Ascending aorta (tissue), 2 donors: Measurements from ENCODE around the gene ICE2. TPM values are rescaled to one million over a fixed set of nuclear protein-coding genes. Genes with fewer than 3 reads are reported as not detected.

Experiments used
- DNase-seq, 2 donors: peaks; one replicate each; pipeline ENCODE4 v3.0.0-alpha.2; 2019; ENCODE audit warnings: low spot score in 2 of 2
- H3K27ac ChIP-seq, 2 donors: fragments of 200-600 bp; sonication (generic); one replicate each; pipeline ENCODE4 v1.5.1; 2016 to 2017; ENCODE audit warnings: mild to moderate bottlenecking in 1 of 2
- H3K27me3 ChIP-seq: fragments of 200-600 bp; sonication (generic); one replicate; pipeline ENCODE4 v1.5.1; 2017
- H3K36me3 ChIP-seq, 2 donors: fragments of 200-600 bp; sonication (generic); one replicate each; pipeline ENCODE4 v1.5.1; 2016
- H3K4me1 ChIP-seq, 2 donors: fragments of 200-600 bp; sonication (generic); one replicate each; pipeline ENCODE4 v1.5.1; 2016 to 2017; ENCODE audit warnings: mild to moderate bottlenecking in 1 of 2
- H3K4me3 ChIP-seq, 2 donors: fragments of 200-600 bp; sonication (generic); one replicate each; pipeline ENCODE4 v1.5.1; 2016 to 2017; ENCODE audit warnings: mild to moderate bottlenecking in 1 of 2
- H3K9me3 ChIP-seq, 2 donors: fragments of 200-600 bp; sonication (generic); one replicate each; pipeline ENCODE4 v1.5.1; 2016
- intact Hi-C: fragments of 100-400 bp; cut with DNase I; formaldehyde crosslinking; loops from one replicate; pipeline ENCODE4 v1.15.1; 2023
- total RNA-seq: library from RNA; depleted of rRNA; stranded (reverse); fragments of >200 nt; gene quantifications from one replicate; pipeline ENCODE4 v1.1.0, GENCODE V29; 2016
- TF ChIP-seq, protein P1 (sequence below), 3 experiments: fragments of 200-600 bp in 2 of 3; fragments of 450-650 bp in 1 of 3; sonication (generic) in 2 of 3; IDR thresholded peaks; one replicate each; pipeline ENCODE4 v1.5.1; 2016 to 2019; ENCODE audit warnings: antibody characterized with exemption in 3 of 3, mild to moderate bottlenecking in 1 of 3, moderate library complexity in 1 of 3

The ICE2 gene
- total RNA-seq, 1 donor from 2014 or later = 45.1 TPM

DNA sequence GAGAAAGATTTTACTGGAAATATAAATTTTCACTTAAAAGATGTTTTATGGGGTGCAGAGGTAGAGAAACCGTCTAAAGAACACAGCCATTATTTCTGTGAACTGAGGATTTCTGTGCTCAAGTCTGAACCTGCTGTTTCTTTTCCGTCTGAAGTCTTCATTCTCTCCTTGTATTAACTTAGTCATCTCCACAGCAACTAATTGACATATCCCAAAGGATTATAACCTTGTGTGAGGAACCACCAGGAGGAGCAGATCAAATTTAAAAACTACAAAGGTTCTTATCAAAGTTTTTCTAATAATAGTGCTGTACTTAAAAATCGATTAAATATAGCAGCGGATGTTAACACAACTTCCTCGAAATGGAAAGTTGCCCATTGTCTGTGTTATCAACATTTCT lies 31.1 kb upstream of the ICE2 start:
- H3K27me3 ChIP-seq = no peaks in the 10 kb centered on the region
- DNase-seq = no peak
- H3K4me3 ChIP-seq = no peak overlapping the region
- TF ChIP-seq, protein P1, sequence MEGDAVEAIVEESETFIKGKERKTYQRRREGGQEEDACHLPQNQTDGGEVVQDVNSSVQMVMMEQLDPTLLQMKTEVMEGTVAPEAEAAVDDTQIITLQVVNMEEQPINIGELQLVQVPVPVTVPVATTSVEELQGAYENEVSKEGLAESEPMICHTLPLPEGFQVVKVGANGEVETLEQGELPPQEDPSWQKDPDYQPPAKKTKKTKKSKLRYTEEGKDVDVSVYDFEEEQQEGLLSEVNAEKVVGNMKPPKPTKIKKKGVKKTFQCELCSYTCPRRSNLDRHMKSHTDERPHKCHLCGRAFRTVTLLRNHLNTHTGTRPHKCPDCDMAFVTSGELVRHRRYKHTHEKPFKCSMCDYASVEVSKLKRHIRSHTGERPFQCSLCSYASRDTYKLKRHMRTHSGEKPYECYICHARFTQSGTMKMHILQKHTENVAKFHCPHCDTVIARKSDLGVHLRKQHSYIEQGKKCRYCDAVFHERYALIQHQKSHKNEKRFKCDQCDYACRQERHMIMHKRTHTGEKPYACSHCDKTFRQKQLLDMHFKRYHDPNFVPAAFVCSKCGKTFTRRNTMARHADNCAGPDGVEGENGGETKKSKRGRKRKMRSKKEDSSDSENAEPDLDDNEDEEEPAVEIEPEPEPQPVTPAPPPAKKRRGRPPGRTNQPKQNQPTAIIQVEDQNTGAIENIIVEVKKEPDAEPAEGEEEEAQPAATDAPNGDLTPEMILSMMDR (IDR thresholded peaks at IDR 0.05) = no peak
- peaks cover 3 to 11% of the 10 kb centered on the region in 2 donors for H3K36me3 ChIP-seq
- peaks cover 0 to 4% of the 10 kb centered on the region in 2 donors for H3K4me1 ChIP-seq
- intact Hi-C loops = no loop called here
- H3K27ac ChIP-seq = no peak overlapping the region
- no peaks in the 10 kb centered on the region for H3K9me3 ChIP-seq

GRCh38 chr15:60509470-60509869 lies 30.5 kb upstream of the ICE2 start:
- no peaks in the 10 kb centered on the region for H3K27me3 ChIP-seq
- H3K27ac ChIP-seq = no peak overlapping the region
- H3K9me3 ChIP-seq = no peaks in the 10 kb centered on the region
- peaks cover 0 to 4% of the 10 kb centered on the region in 2 donors for H3K4me1 ChIP-seq
- DNase-seq = no peak
- H3K36me3 ChIP-seq = peaks cover 3 to 10% of the 10 kb centered on the region in 2 donors
- no peak overlapping the region for H3K4me3 ChIP-seq
- TF ChIP-seq, protein P1 (IDR thresholded peaks at IDR 0.05) = no peak
- intact Hi-C loops = loop anchor here (2.0 kb wide), 1 partner anchor 1325 kb away; no protein-coding TSS in a partner anchor

DNA sequence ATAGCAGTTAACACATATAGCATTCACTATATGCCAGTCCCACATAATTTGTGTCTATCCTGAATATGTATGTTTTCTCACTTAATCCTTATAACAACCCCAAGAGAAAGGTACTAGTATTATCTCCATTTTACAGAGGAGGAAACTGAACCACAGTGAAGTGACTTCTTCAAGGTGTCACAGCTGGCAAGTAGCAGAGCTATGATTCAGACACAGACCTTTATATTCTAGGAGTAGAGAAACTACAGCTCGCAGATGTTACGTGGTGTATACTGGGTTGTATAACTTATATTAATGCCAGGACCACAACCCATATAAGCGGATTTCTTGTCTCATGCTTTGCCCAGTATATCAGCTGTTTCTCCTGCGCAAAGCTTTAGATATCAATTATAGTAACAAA lies 29.5 kb upstream of the ICE2 start:
- intact Hi-C loops = loop anchor here (2.0 kb wide), 1 partner anchor 1326 kb away; no protein-coding TSS in a partner anchor
- H3K9me3 ChIP-seq = no peaks in the 10 kb centered on the region
- no peak for DNase-seq
- TF ChIP-seq, protein P1 (IDR thresholded peaks at IDR 0.05) = no peak
- peaks cover 0 to 4% of the 10 kb centered on the region in 2 donors for H3K4me1 ChIP-seq
- H3K27ac ChIP-seq = peak overlapping the region in 1 of 2 donors; percentile 30
- no peaks in the 10 kb centered on the region for H3K27me3 ChIP-seq
- H3K4me3 ChIP-seq = no peak overlapping the region
- peaks cover 3 to 6% of the 10 kb centered on the region in 2 donors for H3K36me3 ChIP-seq

DNA sequence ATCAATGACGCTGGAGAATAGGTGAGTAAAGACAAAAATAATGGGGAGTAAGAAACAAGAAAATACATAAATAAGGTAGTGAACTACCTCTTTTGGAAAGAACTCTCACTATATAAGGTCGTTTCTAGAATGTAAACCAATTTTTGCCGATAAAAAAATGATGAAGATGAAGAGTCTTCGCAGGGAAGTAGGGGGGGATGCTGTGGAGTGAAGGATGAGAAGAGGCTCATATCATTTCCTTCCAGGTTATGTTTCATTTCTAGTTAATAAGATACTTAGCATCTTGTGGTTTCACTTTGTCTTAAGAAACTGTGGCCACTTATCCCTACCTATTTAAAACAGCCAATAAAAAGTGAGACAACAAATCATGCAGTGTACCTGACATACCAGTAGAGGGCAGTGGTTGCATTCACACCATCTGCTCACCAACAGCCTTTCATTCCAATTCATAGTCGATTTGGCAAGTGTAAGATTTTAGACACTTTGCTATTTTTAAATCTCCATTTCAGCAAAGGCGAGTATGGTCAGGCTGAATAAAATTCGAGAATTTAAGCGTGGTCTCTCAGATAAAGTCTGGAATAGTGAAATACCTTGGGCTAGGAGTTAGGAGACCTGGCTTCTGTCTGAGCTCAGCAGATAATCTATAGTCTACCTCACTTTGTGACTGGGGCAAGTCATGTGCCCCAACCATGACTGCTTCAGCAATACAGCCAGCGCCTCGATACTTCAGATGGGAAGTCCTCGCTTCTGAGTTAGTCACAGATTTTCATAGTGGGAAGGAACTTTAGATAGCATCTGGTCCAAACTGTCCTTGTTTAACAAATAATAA lies 28.9 kb upstream of the ICE2 start:
- DNase-seq = peak in 1 of 2 donors; percentile 67
- intact Hi-C loops = loop anchor here (2.0 kb wide), 1 partner anchor 1327 kb away; no protein-coding TSS in a partner anchor
- no peak overlapping the region for H3K4me3 ChIP-seq
- H3K27ac ChIP-seq = peak overlapping the region in 1 of 2 donors; percentile 30
- peaks cover 6% of the 10 kb centered on the region in 2 donors for H3K36me3 ChIP-seq
- H3K9me3 ChIP-seq = no peaks in the 10 kb centered on the region
- TF ChIP-seq, protein P1 (IDR thresholded peaks at IDR 0.05) = peak; percentile 82 to 88 (median 88)
- no peaks in the 10 kb centered on the region for H3K27me3 ChIP-seq
- peaks cover 0 to 4% of the 10 kb centered on the region in 2 donors for H3K4me1 ChIP-seq

DNA sequence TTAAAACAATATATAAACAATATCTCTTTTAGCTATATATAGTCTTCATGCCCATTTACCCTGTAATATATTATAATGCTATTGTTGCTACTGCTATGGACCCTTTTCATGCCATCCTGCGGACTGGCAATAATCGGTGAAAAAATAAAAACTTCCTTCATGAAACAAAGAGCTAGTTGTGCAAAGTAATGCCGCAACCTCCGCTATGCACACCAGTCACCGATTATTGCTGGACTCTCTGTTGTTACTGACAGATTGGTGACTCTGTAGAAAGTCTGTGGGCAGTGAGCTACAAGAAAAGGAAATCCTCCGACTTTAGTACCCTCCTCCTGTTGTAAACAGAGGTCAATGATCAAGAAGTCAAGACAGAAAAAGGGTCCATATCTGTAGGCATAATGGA lies 17.9 kb upstream of the ICE2 start:
- Histone ChIP-seq H3K27ac (no peak overlapping the region), H3K36me3 (peaks cover 23 to 34% of the 10 kb centered on the region in 2 donors)
- intact Hi-C loops = no loop called here

More for the DNA sequence above, 17.9 kb upstream of the ICE2 start:
- Histone ChIP-seq H3K9me3 (no peaks in the 10 kb centered on the region), H3K4me3 (no peak overlapping the region), H3K27me3 (no peaks in the 10 kb centered on the region), H3K4me1 (no peaks in the 10 kb centered on the region)
- TF ChIP-seq, protein P1 (IDR thresholded peaks at IDR 0.05) = no peak
- no peak for DNase-seq
